ENCODE results near the gene RBPJ.

Gene RBPJ

GRCh38 chr4:26459756-26460530 lies 139.1 kb downstream of the RBPJ start:
- no peak for DNase-seq (ENCODE audit: low read depth in 3 of 3)

- DNase-seq (ENCODE audit: low read depth in 3 of 3): no peak
Measured at GRCh38 chr4:26462874-26463273, 142.1 kb downstream of the RBPJ start.

GRCh38 chr4:26463386-26463785 lies 142.6 kb downstream of the RBPJ start:
- no peak for DNase-seq (ENCODE audit: low read depth in 3 of 3)

GRCh38 chr4:26464420-26465095 lies 143.7 kb downstream of the RBPJ start:
- no peak for DNase-seq (ENCODE audit: low read depth in 3 of 3)

GRCh38 chr4:26466578-26467270 lies 145.9 kb downstream of the RBPJ start:
- DNase-seq (ENCODE audit: low read depth in 3 of 3): no peak

GRCh38 chr4:26467724-26468123 lies 146.9 kb downstream of the RBPJ start:
- no peak for DNase-seq (ENCODE audit: low read depth in 3 of 3)

- no peak for DNase-seq (ENCODE audit: low read depth in 3 of 3)
Measured at GRCh38 chr4:26468283-26468949, 147.6 kb downstream of the RBPJ start.

- no peak for DNase-seq (ENCODE audit: low read depth in 3 of 3)
Measured at GRCh38 chr4:26468977-26469376, 148.2 kb downstream of the RBPJ start.

- DNase-seq (ENCODE audit: low read depth in 3 of 3): no peak
Measured at GRCh38 chr4:26471890-26472289, 151.1 kb downstream of the RBPJ start.

- DNase-seq (ENCODE audit: low read depth in 3 of 3): no peak
Measured at GRCh38 chr4:26473893-26474292, 153.1 kb downstream of the RBPJ start.

- DNase-seq (ENCODE audit: low read depth in 3 of 3): no peak
Measured at GRCh38 chr4:26474551-26474950, 153.7 kb downstream of the RBPJ start.

GRCh38 chr4:26475716-26476115 lies 154.9 kb downstream of the RBPJ start:
- DNase-seq (ENCODE audit: low read depth in 3 of 3): no peak

GRCh38 chr4:26476545-26476944 lies 155.7 kb downstream of the RBPJ start:
- DNase-seq (ENCODE audit: low read depth in 3 of 3): no peak

- DNase-seq (ENCODE audit: low read depth in 3 of 3): no peak
Measured at GRCh38 chr4:26478330-26478729, 157.5 kb downstream of the RBPJ start.

- no peak for DNase-seq (ENCODE audit: low read depth in 3 of 3)
Measured at GRCh38 chr4:26482508-26483462, 162.0 kb downstream of the RBPJ start.

GRCh38 chr4:26484032-26484515 lies 163.3 kb downstream of the RBPJ start:
- DNase-seq (ENCODE audit: low read depth in 3 of 3): no peak

GRCh38 chr4:26484516-26484915 lies 163.7 kb downstream of the RBPJ start:
- DNase-seq (ENCODE audit: low read depth in 3 of 3): no peak
